Astrocyte of the hippocampus (primary cell): ENCODE results near the gene ANO1.
"Not testable (repeated sequence)": the region's sequence is repeated elsewhere in the genome, so short reads cannot be mapped to it uniquely, and the experiment has no call there.

ENCODE experiments used
- DNase-seq: peaks from one replicate; pipeline ENCODE4 v3.0.0; 2011; ENCODE audit warnings: low read depth, low spot score

ANO1 gene

DNA sequence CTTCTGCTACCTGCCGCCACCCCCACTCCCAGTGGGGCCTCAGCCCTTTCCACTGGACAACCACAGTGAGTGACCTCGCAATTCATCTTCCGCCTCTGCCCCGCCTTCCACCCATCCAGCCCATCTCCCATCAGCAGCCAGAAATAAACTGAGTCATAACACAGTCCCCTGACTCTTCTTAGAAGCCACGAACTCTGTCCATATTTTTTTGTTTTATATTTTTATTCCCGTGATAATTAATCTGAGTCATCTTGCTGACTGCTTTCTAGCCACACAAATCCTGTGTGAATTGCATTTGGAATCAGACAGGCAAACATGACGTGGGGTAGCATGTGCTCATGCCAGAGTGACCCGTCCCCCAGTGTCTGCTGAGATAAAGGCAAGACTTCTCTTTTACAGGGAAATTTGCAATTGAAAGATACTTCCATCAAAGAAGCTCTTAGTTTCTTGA lies 132.0 kb downstream of the ANO1 start:
- peak; percentile 50 for DNase-seq

DNA sequence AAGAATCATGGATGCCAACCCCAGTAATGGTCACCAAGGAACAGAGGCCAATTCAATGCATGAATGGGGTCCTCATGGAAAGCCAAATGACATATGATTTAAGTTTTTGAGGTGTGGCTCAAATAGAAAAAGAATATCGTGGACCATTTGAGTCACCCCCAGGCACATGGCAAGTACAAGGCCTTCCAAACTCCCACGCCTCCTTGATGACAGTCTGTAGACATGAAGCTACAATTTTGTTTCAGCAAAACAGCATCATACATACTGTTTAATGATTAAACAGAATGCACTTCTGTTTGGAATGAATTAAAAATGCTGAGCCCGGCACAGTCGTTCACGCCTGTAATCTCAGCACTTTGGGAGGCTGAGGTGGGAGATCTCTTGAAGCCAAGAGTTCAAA lies 132.4 kb downstream of the ANO1 start:
- no peak for DNase-seq

DNA sequence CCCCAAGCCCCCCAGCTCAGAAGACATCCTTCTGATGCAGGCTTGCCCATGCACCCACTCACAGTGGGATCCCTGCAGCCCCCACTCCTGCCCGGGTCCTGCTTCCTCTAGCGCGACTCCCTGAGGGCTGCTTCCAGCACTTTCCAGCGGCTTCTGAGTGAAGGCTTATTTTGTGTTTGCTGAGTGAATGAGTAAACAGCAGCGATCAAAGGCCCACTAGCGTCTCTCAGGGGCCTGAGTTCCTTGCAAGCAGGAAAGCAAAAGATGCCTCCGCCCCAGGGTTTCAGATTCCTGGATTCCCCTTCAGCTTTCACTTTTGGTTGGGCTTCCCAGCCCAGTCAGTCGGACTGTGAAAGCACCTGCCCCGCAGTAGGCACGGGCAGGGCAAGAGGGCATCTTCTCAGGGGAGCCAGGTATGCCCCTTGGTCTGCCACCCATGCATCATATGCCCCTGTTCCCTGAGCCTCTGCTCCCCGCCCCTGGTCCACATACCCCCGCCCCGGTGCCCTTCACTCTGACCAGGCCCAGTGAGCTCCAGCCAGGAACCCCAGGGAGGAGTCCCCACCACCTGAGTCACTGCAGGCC lies 134.2 kb downstream of the ANO1 start:
- no peak for DNase-seq

DNA sequence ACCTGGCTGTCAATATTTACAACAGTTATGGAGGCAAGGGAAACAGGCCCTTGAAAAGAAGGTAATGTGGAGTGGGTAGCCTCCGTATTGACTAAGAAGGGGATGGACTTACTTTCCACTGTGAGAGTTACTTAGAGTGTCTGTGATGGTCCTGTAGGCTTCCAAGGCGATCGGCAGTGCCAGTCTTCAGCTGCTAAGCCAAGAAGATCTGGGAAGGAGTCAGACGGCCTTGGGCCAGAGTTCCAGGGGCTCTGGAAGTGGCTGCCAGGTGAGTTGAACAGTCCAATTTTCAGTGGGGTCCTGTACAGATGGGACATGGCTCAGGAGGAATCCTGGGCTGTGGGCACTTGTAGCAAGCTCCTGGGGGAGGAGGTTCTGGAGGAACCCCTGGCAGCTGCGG lies 139.3 kb downstream of the ANO1 start:
- not testable (repeated sequence) for DNase-seq

DNA sequence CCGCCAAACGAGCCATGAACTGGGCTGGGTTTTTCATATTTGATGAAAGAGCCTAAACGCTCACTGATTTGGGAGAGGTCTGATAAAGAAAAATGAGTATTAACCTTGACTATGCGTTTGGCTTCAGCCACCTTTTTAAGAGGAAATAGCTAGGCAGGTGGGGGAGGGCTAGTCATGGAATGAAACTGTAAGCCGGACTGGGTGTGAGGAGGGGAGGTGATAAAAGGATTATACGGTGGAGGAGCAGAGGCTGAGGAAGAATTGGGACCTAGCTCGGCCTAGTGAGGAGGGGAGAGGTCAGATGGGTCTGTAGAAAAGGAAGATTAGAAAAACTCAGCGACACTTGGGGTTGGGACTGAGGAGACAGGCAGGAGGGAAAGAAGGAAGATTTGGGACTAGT lies 140.0 kb downstream of the ANO1 start:
- not testable (repeated sequence) for DNase-seq

DNA sequence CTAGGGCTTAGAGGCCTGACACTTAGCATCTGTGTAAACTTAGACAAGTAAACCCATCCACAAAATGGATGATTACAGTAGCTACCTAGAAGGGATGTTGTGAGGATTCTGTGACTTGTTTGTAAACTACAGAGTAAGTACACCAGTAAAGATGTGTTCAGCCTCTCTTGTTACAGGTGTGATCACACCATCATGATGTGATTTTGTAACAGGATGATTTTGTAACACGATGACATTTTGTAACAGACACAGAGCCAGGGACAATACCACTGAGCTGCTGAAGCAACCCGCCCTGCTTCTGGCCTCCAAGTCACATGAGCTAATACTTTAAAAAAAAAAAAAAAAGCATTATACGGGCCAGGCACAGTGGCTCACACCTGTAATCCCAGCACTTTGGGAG lies 142.0 kb downstream of the ANO1 start:
- DNase-seq: no peak

DNA sequence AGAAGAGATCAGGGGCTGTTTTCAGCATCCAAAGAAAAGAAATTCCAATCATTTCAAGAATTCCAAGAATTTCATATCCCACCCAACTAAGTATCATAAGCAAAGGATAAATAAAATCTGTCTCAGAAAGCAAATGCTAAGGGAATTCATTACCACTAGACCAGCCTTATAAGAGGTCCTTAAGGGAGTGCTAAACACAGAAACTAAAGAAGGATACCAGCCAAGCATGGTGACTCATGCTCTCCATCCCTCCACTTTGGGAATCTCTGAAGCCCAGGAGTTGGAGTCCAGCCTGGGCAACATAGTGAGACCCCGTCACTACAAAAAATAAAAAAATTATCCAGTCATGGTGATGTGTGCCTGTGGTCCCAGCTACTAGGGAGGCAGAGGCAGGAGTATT lies 142.8 kb downstream of the ANO1 start:
- peak; percentile 29 for DNase-seq

DNA sequence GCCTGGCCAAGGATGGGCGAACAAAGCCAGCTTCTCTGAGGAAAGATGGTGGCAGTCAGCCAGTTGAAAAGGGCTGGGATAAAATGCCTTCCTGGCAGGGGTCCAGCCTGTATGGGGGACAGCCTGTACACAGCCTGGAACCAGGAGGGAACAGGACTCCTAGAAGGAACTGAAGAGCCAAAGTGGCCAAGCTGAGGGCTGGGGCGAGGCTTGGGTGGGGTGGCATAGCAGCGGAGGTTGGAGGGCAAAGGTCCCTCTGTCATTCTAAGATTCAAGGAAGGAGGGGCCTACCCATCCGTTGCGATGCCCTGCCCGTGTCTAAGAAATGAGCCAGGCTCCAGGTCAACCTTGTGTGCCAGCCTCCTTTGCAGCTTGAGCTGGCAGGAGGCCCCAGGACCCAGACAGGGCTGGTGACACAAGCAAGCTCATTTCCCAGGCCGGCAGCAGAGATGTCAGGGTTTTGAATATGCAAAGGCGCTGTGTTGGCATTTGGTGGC lies 147.6 kb downstream of the ANO1 start:
- peak; percentile 59 for DNase-seq

DNA sequence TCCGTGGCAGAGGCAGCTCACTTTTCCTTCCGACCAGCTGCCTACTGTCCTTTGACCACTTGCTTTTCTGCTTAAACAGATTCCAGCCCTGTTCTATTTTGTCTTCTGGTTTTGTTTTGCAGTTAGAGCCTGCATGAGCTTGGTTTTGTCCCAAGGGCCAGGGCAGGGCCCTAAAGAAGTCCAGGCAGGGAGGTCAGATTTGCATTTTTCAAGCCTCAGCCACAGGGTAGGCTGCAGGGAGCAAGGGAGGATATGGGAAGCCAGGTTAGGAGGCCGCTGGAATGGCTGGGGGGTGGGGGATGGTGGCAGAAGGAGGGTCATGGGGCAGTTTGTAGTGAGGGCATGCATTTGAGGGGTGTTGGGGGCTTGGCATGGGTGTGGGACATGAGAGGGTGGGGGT lies 148.1 kb downstream of the ANO1 start:
- DNase-seq: no peak

DNA sequence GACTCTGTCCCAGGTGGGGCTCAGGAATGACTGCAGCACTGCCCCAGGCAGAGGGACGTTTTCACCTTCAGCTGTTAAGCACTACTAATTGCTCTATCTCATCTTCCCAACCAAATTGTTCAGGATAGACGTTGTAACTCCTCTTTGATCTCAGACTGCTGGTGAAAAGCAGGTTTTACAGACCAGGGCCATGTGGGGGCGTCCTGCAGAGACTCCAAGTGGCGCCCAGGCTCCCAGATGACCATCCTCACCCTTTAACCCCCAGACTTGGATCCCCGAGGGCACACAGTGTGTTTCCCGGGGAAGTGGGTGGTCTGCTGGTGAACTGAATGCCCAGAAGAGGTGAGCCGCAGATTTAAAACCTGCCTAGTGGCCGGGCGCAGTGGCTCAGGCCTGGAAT lies 148.8 kb downstream of the ANO1 start:
- DNase-seq: no peak

DNA sequence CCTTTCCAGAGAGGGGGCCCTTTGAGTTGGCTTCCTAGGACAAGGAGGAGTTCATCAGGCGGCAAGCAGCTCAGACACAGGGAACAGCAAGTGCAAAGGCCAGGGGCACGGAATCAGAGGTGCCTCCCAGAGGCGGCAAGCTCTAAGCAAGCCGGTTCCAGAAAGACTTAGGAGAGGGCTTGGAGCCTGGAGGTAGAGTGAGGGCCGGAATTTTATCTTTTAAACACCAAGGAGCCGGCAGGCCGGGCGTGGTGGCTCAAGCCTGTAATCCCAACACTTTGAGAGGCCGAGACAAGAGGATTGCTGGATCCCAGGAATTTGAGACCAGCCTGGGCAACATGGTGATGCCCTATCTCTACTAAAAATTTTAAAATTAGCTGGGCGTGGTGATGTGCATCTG lies 151.6 kb downstream of the ANO1 start:
- no peak for DNase-seq

DNA sequence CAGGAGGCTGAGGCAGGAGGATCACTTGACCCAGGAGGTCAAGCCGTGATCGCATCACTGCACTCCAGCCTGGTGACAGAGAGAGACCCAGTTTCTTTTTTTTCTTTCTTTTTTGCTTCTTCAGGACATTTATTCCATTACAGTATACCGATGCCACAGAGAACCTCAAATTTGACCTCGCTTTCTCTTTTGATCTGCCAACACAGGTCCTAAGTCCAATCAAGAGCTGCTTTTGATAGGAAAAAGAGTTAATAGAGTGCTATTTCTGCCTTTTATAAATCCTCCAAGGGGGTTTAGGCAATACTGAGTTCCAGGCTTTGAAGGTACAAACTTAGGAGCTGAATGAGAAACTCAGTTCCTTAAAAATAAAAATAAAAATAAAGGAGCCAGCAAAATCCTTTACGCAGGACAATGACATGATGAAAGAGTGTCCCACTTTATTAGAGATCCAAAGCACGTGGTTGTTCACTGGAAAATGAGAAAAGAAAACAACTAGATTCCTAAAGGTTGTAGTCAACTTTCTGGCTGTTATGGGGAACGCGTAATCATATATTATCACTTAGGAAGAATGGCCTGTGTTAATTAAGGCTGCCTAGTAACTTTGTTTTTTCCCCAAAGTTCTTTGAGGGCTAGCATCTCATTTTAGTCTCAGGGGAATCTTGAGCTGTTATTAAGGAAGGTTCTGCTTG lies 152.2 kb downstream of the ANO1 start:
- DNase-seq: peak; percentile 53

DNA sequence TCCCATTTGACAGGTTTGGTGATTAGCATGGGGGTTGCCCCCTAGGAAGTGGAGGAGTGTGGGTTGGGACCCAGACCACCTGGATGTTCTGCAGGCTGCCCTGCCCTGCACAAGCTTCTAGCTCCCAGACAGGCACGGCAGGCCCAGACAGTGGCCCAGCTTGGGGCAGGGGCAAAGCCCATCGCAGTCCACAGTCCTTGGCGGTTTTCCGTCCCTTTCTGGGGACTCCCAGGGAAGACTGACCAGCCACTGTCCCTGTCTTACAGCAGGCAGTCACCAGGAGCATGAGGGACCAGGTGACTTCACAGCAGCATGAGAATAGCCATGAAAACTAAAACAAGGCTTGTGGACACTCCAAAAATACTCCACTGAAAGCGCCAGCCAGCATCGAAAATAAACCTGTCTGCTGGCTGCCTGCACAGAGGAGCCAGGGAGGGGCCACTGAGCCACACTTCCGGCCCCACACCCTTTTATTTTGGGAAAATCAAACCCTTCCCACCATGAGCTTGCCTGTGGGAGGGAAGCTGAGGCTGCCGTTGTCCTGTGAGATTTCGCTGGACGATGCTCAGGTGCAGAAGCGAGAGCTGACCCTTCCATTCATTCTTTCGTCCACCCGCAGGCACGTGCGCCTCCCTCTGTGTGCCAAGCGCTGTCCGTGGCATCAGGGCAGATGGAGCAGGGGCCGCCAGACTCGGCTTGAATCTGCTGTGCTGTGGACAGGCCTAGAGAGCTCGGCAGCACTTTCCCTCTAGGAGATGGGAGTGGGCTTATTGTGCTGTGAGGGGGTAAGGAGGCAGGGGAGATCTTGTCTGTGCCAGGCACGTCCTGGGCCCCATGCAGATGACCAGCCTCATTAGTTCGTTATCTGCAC lies 153.0 kb downstream of the ANO1 start:
- DNase-seq: no peak

DNA sequence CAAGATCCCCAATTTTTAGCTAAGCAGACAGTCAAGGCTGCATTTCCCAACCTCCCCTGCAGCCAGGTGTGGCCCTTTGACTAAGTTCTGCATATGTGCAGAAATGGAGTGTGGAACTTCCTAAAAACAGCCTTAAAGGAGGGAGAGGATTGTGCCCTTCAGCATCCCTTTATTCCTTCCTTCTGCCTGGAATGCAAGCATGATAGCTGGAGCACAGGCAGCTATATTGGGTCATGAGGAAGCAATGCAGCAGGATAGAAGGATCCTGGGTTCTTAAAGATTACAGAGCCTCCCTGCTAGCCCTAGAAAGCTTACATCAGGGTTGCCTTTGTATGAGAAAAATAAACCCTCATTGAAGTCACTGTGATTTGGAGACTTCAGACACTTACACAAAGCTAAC lies 154.9 kb downstream of the ANO1 start:
- DNase-seq: no peak

DNA sequence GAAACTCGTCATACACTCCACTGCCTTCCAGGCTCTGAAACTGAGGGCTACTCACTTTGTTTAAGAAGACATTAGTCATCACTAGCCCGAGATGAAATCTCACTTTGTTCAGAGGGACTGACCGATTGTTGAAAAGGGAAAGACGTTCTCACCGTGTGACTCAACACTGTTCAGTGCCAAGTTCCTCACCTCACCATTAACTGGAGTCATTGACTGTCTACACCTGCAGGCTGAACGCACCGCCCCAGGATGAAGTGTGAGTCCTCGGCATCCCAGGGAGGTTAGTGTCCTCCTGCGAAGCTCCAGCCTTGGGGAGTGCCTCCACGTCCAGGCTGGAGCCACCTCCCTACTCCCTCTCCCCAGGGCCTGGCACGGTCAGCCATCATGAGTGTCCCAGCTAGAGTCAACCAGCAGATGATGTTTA lies 155.4 kb downstream of the ANO1 start:
- DNase-seq: peak; percentile 90

DNA sequence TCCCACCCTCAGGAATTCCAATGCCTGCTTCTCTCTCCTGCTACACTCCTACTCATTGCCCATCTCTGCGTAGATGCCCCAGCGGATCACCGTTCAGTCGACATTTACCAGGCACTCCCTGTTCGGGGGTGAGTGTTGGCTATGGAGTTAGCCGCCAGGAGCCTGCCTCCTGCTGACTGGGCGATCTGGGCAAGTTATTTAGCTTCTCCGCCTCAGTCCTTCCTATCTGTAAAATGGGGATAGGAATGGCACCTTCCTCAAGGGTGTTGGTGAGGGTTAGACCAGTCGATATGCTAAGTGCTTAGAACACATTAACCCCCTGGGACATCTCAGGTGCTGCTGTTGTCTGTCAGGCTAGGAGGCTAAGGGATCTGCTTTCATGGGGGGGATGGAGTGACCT lies 155.8 kb downstream of the ANO1 start:
- no peak for DNase-seq
